Stimulated activated CD4-positive, alpha-beta T cell treated with anti-CD3 and anti-CD28 coated beads, Interleukin-12 subunit alpha, Interleukin-12 subunit beta, amount 100 ng/mL, for 48 hours (primary cell): Measurements from ENCODE around the gene CSHL1.
"Not testable (repeated sequence)": the region's sequence is repeated elsewhere in the genome, so short reads cannot be mapped to it uniquely, and the experiment has no call there.

Experiments used
- DNase-seq, 3 donors: peaks; one replicate each; pipeline ENCODE4 v3.0.0-alpha.2; 2020; ENCODE audit warnings: low read depth in 2 of 3, low spot score in 1 of 3

The CSHL1 gene

DNA sequence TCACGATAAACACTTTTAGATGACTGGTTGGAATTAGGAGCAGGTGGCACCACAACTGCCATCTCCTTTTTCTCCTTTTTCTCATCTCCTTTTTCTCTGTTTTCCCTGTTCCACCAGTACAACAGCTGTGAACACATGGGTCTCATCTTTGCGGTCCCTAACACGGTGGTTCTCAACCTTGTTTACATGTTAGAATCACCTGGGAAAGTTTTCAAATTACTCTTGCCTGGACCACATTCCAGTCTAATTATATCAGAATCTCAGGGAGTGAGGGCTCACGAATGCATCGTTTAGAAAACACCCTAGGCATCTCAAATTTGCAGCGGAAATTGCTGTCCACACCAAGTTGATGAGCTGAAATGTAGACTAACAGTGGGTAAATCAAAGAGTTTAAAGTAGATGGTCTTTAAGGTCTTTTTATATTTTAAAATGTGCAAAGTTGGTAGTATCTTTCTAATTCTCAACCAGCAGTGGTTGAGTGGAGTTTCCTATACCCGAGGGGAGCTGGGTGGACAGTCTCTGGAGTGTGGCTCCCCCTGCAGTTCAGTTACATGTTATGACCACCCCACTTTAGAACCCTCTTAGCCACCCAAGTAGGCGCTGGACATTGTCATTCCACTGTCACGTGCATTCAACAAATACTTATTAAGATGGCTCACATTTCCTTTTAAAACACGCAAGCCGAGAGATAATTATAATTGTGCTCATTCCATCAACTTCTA, 18.6 kb downstream of the CSHL1 start:
- DNase-seq = not testable (repeated sequence)

DNA sequence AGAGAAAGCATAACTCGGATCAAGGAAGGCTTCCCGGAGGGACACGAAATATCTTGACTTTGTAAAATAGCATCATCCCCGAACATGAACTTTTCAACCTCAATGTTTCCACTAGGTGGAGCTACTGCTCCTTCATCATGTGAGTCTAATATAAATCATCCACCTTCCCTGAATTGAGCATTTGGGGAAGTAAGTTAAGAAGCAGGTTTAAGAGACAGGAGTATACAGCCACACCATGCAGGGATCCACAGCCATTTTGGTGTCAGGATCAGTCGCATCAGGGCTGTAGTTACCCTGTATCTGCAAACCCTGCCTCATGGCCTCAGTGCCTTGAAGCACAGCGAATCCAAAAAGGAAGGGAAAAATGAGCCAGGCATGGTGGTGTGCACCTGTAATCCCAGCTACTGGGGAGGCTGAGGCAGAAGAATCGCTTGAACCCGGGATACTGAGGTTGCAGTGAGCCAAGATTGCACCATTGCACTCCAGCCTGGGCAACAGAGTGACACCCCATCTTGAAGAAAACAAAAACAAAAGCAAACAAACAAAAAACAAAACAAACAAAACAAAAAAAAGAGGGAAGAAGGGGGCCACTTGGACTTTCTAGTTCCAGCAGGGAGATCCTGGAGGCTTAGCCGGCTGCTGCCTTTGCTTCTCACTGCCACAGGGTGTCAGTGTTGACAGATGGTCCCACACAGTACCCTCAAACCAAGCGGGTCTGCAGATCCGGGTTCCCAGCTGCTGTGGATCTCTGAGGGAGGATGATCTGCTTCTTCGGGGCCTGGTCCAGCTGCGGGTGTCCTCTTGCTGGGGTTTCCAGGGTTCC, 21.8 kb downstream of the CSHL1 start:
- peak in 1 of 3 donors; percentile 48 for DNase-seq

DNA sequence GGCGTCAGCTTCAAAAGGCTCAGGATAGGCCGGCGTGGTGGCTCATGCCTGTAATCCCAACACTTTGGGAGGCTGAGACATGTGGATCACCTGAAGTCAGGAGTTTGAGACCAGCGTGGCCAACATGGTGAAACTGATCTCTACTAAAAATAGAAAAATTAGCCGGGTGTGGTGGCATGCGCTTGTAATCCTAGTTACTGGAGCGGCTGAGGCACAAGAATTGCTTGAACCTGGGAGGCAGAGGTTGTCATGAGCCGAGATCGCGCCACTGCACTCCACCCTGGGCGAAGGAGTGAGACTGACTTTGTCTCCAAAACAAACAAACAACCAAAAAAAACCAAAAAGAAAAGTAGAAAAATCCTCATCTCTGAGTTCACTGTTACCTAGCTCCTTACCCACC, 25.9 kb downstream of the CSHL1 start:
- not testable (repeated sequence) for DNase-seq

DNA sequence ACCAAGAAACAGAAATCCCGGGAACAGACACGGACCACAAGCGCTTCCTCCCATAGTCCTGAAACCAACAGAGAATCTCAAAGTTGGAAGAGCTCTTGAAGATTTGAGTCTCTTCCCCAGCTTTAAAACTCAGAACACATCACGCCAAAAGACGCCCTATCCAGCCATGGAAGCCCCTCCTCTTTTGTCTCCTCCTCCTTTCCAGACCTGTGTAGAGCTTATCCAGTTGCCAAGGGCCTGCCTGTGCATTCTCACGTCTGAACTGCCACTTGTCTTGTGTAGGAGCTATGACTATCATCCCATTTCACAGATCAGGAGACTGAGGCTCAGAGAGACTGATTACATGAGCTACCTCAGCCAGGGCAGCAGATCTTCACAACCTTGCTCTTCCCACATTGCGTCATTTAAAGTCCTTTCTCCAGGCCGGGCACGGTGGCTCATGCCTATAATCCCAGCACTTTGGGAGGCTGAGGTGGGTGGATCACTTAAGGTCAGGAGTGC, 28.4 kb downstream of the CSHL1 start:
- DNase-seq = not testable (repeated sequence)

DNA sequence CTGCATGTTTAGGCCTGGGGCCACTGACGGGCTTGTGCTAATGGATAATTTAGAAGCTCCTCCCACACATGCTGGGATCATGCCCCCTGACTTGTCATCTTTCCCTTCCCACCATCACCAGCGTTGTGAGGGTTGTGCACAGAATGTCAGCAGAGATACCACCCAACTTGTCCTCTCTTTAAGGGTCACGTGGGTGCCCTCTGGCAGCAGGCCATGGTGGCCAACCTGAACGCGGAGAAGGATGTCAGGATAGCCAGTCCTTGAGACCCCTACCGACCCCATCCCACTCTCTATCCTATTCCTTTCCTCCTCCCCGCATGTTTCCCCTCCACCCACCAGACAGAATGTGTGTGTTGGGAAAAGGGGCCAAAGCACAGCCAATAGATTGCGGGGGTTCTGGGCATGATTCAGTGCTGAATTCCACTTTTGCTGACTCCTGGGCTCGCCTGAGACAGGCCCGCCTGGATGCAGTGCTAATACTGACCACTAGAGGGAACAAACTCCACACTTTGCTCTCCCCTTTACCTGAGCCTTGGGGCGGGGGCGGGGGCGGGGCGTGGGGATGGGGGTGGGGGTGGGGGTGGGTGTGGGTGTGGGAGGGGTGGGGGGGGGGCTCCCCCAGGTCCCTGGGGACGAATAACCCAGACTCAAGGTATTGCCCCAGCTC, 29.0 kb downstream of the CSHL1 start, which contains the start of gene GH2:
Gene GH2, minus strand, starts transcription at position 10 of the 667 bp plus-strand sequence. CDS start 143 bp downstream, outside the sequence.
- DNase-seq = peak; percentile 32 to 71 (median 42)

DNA sequence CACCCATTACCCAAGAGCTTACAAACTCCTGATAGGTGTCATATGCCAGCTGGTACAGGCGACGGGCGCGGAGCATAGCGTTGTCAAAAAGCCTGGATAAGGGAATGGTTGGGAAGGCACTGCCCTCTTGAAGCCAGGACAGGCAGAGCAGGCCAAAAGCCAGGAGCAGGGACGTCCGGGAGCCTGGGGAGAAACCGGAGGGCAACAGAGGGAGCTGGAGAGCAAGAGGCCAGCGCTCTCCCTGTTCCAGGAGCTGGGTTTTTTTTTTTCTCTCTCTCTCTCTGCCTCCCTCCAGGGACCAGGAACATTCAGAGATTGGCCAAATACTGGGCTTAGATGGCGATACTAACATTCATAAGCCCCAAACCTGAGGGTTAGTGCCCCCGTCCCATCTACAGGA, 29.7 kb downstream of the CSHL1 start:
- not testable (repeated sequence) for DNase-seq

DNA sequence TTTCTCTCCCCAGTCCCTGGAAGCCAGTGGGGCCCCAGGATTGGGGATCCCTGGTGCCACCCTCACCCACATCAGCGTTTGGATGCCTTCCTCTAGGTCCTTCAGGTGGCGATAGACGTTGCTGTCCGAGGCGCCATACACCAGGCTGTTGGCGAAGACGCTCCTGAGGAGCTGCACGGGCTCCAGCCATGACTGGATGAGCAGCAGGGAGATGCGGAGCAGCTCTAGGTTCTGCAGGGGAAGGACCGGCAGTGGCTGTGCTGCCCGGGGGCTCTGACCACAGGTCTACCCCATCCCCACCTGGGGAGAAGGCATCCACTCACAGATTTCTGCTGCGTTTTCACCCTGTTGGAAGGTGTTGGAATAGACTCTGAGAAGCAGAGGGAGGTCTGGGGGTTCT, 30.4 kb downstream of the CSHL1 start:
- DNase-seq = no peak

DNA sequence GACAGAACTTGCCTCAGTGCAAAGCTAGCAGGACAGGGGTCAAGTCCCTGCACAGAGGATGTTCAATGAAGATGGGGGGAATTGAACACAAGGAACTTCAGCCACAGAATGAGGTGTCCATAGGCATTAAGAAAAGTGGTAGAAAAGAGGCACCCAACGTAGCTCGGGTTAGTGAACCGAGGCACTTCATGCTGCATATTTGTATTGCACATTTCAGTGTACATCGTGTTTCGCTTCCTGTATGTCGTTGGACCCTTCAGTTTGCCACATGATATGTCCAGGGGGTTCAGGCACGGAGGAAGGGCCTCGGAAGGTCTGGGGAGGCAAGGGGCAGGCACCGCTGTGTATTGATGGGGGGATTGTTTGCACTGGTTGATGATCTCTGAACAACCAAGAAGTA, 32.6 kb downstream of the CSHL1 start:
- DNase-seq = not testable (repeated sequence)

DNA sequence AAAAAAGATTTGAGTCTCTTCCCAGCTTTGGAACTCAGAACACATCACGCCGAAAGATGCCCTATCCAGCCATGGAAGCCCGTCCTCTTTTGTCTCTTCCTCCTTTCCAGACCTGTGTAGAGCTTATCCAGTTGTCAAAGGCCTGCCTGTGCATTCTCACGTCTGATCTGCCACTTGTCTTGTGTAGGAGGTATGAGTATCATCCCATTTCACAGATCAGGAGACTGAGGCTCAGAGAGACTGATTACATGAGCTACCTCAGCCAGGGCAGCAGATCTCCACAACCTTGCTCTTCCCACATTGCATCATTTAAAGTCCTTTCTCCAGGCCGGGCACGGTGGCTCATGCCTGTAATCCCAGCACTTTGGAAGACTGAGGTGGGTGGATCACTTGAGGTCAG, 36.4 kb downstream of the CSHL1 start:
- DNase-seq = not testable (repeated sequence)

DNA sequence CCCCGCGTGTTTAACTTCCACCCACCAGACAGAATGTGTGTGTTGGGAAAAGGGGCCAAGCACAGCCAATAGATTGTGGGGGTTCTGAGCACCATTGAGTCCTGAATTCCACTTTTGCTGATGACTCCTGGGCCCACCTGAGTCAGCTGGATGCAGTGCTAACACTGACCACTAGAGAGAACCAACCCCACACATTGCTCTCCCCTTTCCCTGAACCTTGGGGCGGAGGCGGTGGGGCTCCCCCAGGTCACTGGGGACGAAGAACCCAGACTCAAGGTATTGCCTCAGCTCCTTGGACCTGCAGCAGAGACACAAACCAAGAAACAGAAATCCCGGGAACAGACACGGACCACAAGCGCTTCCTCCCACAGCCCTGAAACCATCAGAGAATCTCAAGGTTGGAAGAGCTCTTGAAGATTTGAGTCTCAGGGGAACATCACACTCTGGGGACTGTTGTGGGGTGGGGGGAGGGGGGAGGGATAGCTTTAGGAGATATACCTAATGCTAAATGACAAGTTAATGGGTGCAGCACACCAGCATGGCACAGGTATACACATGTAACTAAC, 36.9 kb downstream of the CSHL1 start:
- DNase-seq = not testable (repeated sequence)

DNA sequence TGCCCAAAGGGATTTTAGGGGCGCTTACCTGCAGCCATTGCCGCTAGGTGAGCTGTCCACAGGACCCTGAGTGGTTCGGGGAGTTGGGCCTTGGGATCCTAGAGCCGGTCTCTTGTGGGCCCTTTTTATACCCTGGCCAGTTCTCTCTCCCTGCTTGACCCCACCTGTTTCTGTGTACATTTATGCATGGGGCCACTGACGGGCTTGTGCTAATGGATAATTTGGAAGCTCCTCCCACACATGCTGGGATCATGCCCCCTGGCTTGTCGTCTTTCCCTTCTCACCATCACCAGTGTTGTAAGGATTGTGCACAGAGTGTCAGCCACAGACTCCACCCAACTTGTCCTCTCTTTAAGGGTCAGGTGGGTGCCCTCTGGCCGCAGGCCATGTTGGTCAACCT, 37.5 kb downstream of the CSHL1 start, which contains the start of gene CSH2:
Gene CSH2, minus strand, starts transcription at position 101 of the 400 bp plus-strand sequence. Its CDS starts 63 bp downstream, at position 38.
- DNase-seq = not testable (repeated sequence)

DNA sequence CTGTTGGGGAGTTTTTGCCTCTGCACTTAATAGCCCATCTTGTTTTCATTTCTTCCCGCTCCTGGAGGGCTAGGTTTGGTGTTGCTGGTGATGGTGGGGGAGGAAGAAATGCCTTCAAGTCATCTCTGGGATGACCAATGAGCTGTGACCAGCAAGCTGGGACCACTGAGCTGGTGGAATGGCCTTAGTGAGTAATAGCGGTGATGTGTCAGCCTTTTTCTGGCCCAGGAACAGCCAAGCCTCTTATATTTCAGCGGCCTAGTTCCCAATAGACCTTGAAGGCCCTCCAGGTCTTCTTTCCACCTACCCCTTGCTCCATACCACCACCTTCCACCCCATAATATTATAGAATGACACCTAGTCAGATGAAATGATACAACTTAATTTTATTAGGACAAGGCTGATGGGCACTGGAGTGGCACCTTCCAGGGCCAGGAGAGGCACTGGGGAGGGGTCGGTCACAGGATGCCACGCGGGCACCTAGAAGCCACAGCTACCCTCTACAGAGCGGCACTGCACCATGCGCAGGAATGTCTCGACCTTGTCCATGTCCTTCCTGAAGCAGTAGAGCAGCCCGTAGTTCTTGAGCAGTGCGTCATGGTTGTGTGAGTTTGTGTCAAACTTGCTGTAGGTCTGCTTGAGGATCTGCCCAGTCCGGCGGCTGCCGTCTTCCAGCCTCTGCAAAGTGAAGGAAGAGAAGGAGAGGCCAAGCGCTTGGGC, 39.3 kb downstream of the CSHL1 start:
- DNase-seq = not testable (repeated sequence)

DNA sequence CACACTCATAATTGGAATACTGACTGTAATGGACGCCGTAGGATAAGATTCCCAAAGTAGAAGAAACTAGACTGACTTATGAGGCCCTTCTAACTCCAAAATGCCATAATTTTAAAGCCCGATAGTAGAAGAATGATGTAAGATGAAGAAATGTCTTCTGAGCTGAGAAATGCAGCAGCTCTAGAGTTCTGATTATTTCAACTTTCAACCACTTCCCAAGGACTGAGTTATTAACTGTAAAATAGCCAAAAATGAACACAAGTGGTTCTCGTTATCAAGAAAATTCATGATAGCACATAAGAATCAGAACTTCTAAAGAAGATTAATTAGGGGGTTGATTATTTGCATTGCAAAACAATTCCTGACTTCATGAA, 40.8 kb downstream of the CSHL1 start:
- DNase-seq = not testable (repeated sequence)

DNA sequence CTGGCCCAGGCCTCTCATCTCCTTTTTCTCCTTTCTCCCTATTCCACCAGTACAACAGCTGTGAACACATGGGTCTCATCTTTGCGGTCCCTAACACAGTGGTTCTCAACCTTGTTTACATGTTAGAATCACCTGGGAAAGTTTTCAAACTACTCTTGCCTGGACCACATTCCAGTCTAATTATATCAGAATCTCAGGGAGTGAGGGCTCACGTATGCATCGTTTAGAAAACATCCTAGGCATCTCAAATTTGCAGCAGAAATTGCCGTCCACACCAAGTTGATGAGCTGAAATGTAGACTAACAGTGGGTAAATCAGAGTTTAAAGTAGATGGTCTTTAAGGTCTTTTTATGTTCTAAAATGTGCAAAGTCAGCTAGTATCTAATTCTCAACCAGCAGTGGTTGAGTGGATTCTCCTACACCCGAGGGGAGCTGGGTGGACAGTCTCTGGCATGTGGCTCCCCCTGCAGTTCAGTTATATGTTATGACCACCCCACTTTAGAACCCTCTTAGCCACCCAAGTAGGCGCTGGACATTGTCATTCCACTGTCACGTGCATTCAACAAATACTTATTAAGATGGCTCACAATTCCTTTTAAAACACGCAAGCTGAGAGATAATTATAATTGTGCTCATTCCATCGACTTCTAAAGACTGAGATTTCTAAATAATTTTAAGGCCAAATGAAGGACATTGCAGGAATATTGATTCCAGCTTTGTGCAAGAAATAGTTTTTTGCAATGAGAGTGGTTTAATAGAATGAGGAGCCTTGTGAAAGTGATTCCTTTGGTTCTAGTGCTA, 41.4 kb downstream of the CSHL1 start:
- DNase-seq = not testable (repeated sequence)

DNA sequence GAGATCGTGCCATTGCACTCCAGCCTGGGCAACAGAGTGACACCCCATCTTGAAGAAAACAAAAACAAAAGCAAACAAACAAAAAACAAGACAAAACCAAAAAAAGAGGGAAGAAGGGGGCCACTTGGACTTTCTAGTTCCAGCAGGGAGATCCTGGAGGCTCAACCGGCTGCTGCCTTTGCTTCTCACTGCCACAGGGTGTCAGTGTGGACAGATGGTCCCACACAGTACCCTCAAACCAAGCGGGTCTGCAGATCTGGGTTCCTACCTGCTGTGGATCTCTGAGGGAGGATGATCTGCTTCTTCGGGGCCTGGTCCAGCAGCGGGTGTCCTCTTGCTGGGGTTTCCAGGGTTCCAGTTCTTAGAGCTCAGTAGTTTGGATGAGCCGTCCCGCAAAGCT, 44.4 kb downstream of the CSHL1 start:
- DNase-seq = not testable (repeated sequence)
